ENCODE data around the gene SARM1. TPM values are rescaled to one million over a fixed set of nuclear protein-coding genes. Genes with fewer than 3 reads are reported as not detected.
A peak's percentile ranks its signal among the peaks of the same experiment; 100 is the strongest.
"Not testable (repeated sequence)": the region's sequence is repeated elsewhere in the genome, so short reads cannot be mapped to it uniquely, and the experiment has no call there.

Gene SARM1
- total RNA-seq, 1 experiment from 2014 or later: 5.1 TPM

DNA sequence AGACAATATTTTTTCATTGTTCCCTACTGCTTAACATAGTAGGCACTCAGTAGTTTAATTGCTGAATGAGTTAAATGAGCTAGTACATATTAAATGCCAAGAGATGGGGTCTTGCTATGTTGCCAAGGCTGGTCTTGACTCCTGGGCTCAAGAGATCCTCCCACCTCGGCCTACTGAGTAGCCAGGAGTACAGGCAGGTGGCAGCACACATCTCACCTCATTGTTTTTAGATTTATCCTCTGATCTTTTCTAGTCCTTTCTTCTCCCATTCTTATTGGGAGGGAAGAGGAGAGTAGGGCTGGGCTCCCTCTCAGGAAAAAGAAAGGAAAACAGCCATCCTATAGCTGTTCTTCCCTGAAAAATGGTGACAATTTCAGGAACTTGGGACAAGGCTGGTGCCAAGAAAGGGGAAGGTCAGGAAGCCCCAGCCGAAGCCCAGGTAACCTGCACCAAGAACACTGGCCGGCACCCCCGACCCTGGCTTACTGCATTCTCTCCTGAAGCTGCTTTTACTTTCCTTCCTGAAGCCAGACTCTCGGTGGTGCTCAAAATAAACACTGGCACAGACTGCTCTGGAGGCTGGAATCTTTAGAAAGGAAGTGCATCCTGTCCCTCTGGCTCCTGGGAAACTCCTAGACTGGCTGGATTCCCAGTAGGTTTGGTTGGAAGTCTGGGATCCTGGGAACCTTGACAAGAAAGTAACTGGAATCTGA lies 33.3 kb upstream of the SARM1 start:
- Mint-ChIP-seq H3K27me3 (ENCODE audit: low read depth) (no peaks in the 10 kb centered on the region), H3K9me3 (no peaks in the 10 kb centered on the region; a peak in 1 of 5 replicates), H3K27ac (peak overlapping the region in 1 of 3 experiments; percentile 87; a peak in 1 of 7 replicates), H3K36me3 (ENCODE audit: insufficient read depth in 1 of 3, low read depth in 3 of 3) (peaks cover 7 to 34% (median 28%) of the 10 kb centered on the region in 3 experiments; a peak in 5 of 7 replicates), H3K4me1 (peaks cover 19 to 23% of the 10 kb centered on the region in 2 experiments), H3K4me3 (no peak overlapping the region)
- no peak overlapping the region for H3K14ac ChIP-seq (ENCODE audit: insufficient read depth, low read length)
- H4K8ac ChIP-seq (replicated peaks; ENCODE audit: insufficient read length, low read depth, low read length): no peak overlapping the region
- DNase-seq: no peak
- H2BK12ac ChIP-seq (ENCODE audit: insufficient read length, low read depth, low read length): no peak overlapping the region
- no peak overlapping the region for H3K9ac ChIP-seq (ENCODE audit: extremely low read depth, insufficient read length, low read length)
- H3K27me3 ChIP-seq (ENCODE audit: insufficient read depth, low read length): no peaks in the 10 kb centered on the region
- H2AK5ac ChIP-seq (ENCODE audit: insufficient read length, low read length): no peak overlapping the region
- H3K23me2 ChIP-seq (ENCODE audit: insufficient read length, low read depth, low read length, poor library complexity, severe bottlenecking): peaks cover 13% of the 10 kb centered on the region
- H3K27ac ChIP-seq (ENCODE audit: insufficient read length, low read depth, low read length): no peak overlapping the region
- no peak for TF ChIP-seq CTCF (conservative IDR thresholded peaks at IDR 0.05)
- no peaks in the 10 kb centered on the region; the same call in 1 of the 2 replicates for H3K79me2 ChIP-seq (ENCODE audit: insufficient read depth, low read length)
- no peak overlapping the region for H3T11ph ChIP-seq (ENCODE audit: low read length)
- no peak overlapping the region for H4K91ac ChIP-seq (ENCODE audit: insufficient read length, low read depth, low read length)
- peaks cover 9% of the 10 kb centered on the region; the same call in 1 of the 2 replicates for H3K4me1 ChIP-seq (ENCODE audit: insufficient read depth, low read length)
- no peak overlapping the region for H2BK120ac ChIP-seq (ENCODE audit: low read depth, low read length, poor library complexity, severe bottlenecking)
- H3K4me2 ChIP-seq (ENCODE audit: insufficient read depth, insufficient read length, low read length): no peak overlapping the region
- H3K4ac ChIP-seq (ENCODE audit: low read depth, low read length): no peak overlapping the region
- H3K56ac ChIP-seq (ENCODE audit: insufficient read length, low read depth, low read length): no peak overlapping the region
- H2BK20ac ChIP-seq (ENCODE audit: low read depth, low read length, poor library complexity, severe bottlenecking): no peak overlapping the region
- no peaks in the 10 kb centered on the region for H4K20me1 ChIP-seq (ENCODE audit: control insufficient read depth, insufficient read depth, insufficient read length)
- H3K9me3 ChIP-seq (ENCODE audit: control insufficient read depth, low read depth, low read length): no peaks in the 10 kb centered on the region
- no peak overlapping the region for H4K5ac ChIP-seq (ENCODE audit: insufficient read length, low read depth, low read length)
- H3K18ac ChIP-seq (ENCODE audit: insufficient read length, low read depth, low read length): no peak overlapping the region
- no peak overlapping the region for H2AFZ ChIP-seq (ENCODE audit: low read length)
- H3K79me1 ChIP-seq (ENCODE audit: insufficient read depth, low read depth, low read length, poor library complexity, severe bottlenecking): no peaks in the 10 kb centered on the region
- H3K23ac ChIP-seq (ENCODE audit: insufficient read length, low read depth, low read length): no peak overlapping the region
- no CpG with 5 or more reads among the region's 5 CpGs for WGBS (ENCODE audit: extremely low coverage, insufficient read length, low lambda C conversion rate)
- H2BK15ac ChIP-seq (ENCODE audit: low read depth, low read length): no peak overlapping the region
- H2BK5ac ChIP-seq (ENCODE audit: insufficient read length, low read length): no peak overlapping the region

DNA sequence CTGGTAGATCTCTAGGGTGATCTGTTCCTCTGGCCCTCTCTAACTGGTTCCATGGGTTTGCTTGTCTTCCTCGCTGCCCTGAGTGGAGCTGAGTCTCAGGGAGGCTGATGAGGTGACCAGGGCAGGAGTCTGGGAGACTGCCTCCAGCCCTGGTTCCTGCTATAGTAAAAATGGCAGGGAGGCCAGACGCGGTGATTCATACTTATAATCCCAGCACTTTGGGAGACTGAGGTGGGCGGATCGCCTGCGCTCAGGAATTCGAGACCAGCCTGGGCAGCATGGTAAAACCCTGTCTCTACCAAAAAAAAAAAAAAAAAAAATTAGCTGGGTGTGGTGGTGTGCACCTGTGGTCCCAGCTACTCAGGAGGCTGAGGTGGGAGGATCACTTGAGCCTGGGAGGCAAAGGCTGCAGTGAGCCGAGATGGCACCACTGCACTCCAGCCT lies 32.7 kb upstream of the SARM1 start:
- Mint-ChIP-seq H3K27ac (peak overlapping the region in 2 of 3 experiments; percentile 46 to 87; a peak in 1 of 7 replicates), H3K36me3 (ENCODE audit: insufficient read depth in 1 of 3, low read depth in 3 of 3) (peaks cover 7 to 37% (median 32%) of the 10 kb centered on the region in 3 experiments; a peak in 5 of 7 replicates), H3K4me1 (peaks cover 19 to 23% of the 10 kb centered on the region in 2 experiments)
- not testable (repeated sequence) for H3K9ac ChIP-seq (ENCODE audit: extremely low read depth, insufficient read length, low read length); H2BK12ac ChIP-seq (ENCODE audit: insufficient read length, low read depth, low read length); H3K9me3 ChIP-seq (ENCODE audit: control insufficient read depth, low read depth, low read length); H2BK5ac ChIP-seq (ENCODE audit: insufficient read length, low read length); H3T11ph ChIP-seq (ENCODE audit: low read length); H3K4me1 ChIP-seq (ENCODE audit: insufficient read depth, low read length); H3K9me3 Mint-ChIP-seq; H2BK15ac ChIP-seq (ENCODE audit: low read depth, low read length); H4K8ac ChIP-seq (replicated peaks; ENCODE audit: insufficient read length, low read depth, low read length); H2BK120ac ChIP-seq (ENCODE audit: low read depth, low read length, poor library complexity, severe bottlenecking); H4K20me1 ChIP-seq (ENCODE audit: control insufficient read depth, insufficient read depth, insufficient read length); H3K79me1 ChIP-seq (ENCODE audit: insufficient read depth, low read depth, low read length, poor library complexity, severe bottlenecking); DNase-seq; H3K27me3 Mint-ChIP-seq (ENCODE audit: low read depth); H3K18ac ChIP-seq (ENCODE audit: insufficient read length, low read depth, low read length); H3K27me3 ChIP-seq (ENCODE audit: insufficient read depth, low read length); H3K14ac ChIP-seq (ENCODE audit: insufficient read depth, low read length); H2BK20ac ChIP-seq (ENCODE audit: low read depth, low read length, poor library complexity, severe bottlenecking); H4K5ac ChIP-seq (ENCODE audit: insufficient read length, low read depth, low read length); H3K23ac ChIP-seq (ENCODE audit: insufficient read length, low read depth, low read length); H4K91ac ChIP-seq (ENCODE audit: insufficient read length, low read depth, low read length); H3K4me3 Mint-ChIP-seq; H3K56ac ChIP-seq (ENCODE audit: insufficient read length, low read depth, low read length); H3K27ac ChIP-seq (ENCODE audit: insufficient read length, low read depth, low read length); H2AK5ac ChIP-seq (ENCODE audit: insufficient read length, low read length); H3K4ac ChIP-seq (ENCODE audit: low read depth, low read length); H3K4me2 ChIP-seq (ENCODE audit: insufficient read depth, insufficient read length, low read length); H3K79me2 ChIP-seq (ENCODE audit: insufficient read depth, low read length); H2AFZ ChIP-seq (ENCODE audit: low read length)
- H3K23me2 ChIP-seq (ENCODE audit: insufficient read length, low read depth, low read length, poor library complexity, severe bottlenecking): peaks cover 13% of the 10 kb centered on the region
- WGBS (ENCODE audit: extremely low coverage, insufficient read length, low lambda C conversion rate): no CpG with 5 or more reads among the region's 8 CpGs

Measured in H9 (cell line).